GM12891 (cell line): ENCODE results near the gene IQCB1.
"Not testable (repeated sequence)": the region's sequence is repeated elsewhere in the genome, so short reads cannot be mapped to it uniquely, and the experiment has no call there.

Experiments
- PAX5 ChIP-seq: IDR thresholded peaks from 2 replicates; pipeline ENCODE4 v1.6.1; 2011; ENCODE audit warnings: low read length, moderate library complexity, mild to moderate bottlenecking; ENCODE audit not compliant: insufficient read depth, severe bottlenecking
- POLR2A ChIP-seq: IDR thresholded peaks from 2 replicates; pipeline ENCODE4 v1.6.1; 2011; ENCODE audit warnings: low read depth, low read length, control low read depth
- POLR2AphosphoS5 ChIP-seq: IDR thresholded peaks from 2 replicates; pipeline ENCODE4 v1.6.1; 2011; ENCODE audit warnings: low read depth, low read length, control low read depth
- POU2F2 ChIP-seq: IDR thresholded peaks from 2 replicates; pipeline ENCODE4 v1.6.1; 2011; ENCODE audit warnings: low read depth, mild to moderate bottlenecking, control low read depth, low read length, moderate library complexity
- SPI1 ChIP-seq: IDR thresholded peaks from 2 replicates; pipeline ENCODE4 v1.6.1; 2011; ENCODE audit warnings: low read depth, low read length, control low read depth
- TAF1 ChIP-seq: IDR thresholded peaks from 2 replicates; pipeline ENCODE4 v1.6.1; 2011; ENCODE audit warnings: low read depth, low read length, control low read depth

- TF ChIP-seq POLR2A, POU2F2, POLR2AphosphoS5, TAF1, SPI1, PAX5: not testable (repeated sequence)
These were observed 59.8 kb downstream of the IQCB1 start for GRCh38 chr3:121775095-121775494.
